Smooth muscle cell (in vitro differentiated cells): ENCODE results near the gene SLCO3A1. TPM values are rescaled to one million over a fixed set of nuclear protein-coding genes. Genes with fewer than 3 reads are reported as not detected.

ENCODE experiments used
- DNase-seq: peaks from one replicate; lab custom pipeline; 2025; ENCODE audit not compliant: unreplicated experiment; lab: John Stamatoyannopoulos, UW
- H2AFZ ChIP-seq: fragments of 200-600 bp; sonication (generic); 2 replicates; pipeline ENCODE4 v1.6.0; 2016; ENCODE audit warnings: antibody characterized with exemption, low read depth, mild to moderate bottlenecking
- H3F3A ChIP-seq: fragments of 200-600 bp; sonication (generic); 2 replicates; pipeline ENCODE4 v1.6.0; 2017; ENCODE audit warnings: antibody characterized with exemption, low read depth
- H3K27ac ChIP-seq: fragments of 200-600 bp; sonication (generic); 2 replicates; pipeline ENCODE4 v1.5.1; 2016; ENCODE audit warnings: low read depth, mild to moderate bottlenecking
- H3K27me3 ChIP-seq: fragments of 200-600 bp; sonication (generic); 2 replicates; pipeline ENCODE4 v1.6.1; 2016; ENCODE audit warnings: low read depth, mild to moderate bottlenecking
- H3K36me3 ChIP-seq: fragments of 200-600 bp; sonication (generic); 2 replicates; pipeline ENCODE4 v1.5.1; 2016; ENCODE audit warnings: low read depth
- H3K4me1 ChIP-seq: fragments of 200-600 bp; sonication (generic); 2 replicates; pipeline ENCODE4 v1.5.1; 2016; ENCODE audit warnings: low read depth
- H3K4me2 ChIP-seq: fragments of 200-600 bp; sonication (generic); 2 replicates; pipeline ENCODE4 v1.6.0; 2016; ENCODE audit warnings: mild to moderate bottlenecking
- H3K4me3 ChIP-seq: fragments of 200-600 bp; sonication (generic); 2 replicates; pipeline ENCODE4 v1.5.1; 2016; ENCODE audit warnings: mild to moderate bottlenecking
- H3K79me2 ChIP-seq: fragments of 200-600 bp; sonication (generic); 2 replicates; pipeline ENCODE4 v1.6.0; 2016; ENCODE audit warnings: low read depth, mild to moderate bottlenecking
- H3K9ac ChIP-seq: fragments of 200-600 bp; sonication (generic); 2 replicates; pipeline ENCODE4 v1.6.0; 2016; ENCODE audit warnings: low read depth
- H3K9me3 ChIP-seq: fragments of 200-600 bp; sonication (generic); replicated peaks from 2 replicates; pipeline ENCODE4 v1.5.1; 2016; ENCODE audit warnings: low read depth
- H4K20me1 ChIP-seq: fragments of 200-600 bp; sonication (generic); 2 replicates; pipeline ENCODE4 v1.6.0; 2016; ENCODE audit warnings: low read depth
- CTCF ChIP-seq: fragments of 200-600 bp; sonication (generic); IDR thresholded peaks from 2 replicates; pipeline ENCODE4 v1.5.1; 2017; ENCODE audit warnings: borderline replicate concordance, mild to moderate bottlenecking, antibody characterized with exemption; ENCODE audit not compliant: insufficient read depth, poor library complexity, severe bottlenecking
- WGBS: methylation state at CpG from one replicate; pipeline ENCODE4 v1.1.7; 2016; ENCODE audit warnings: low lambda C conversion rate; 5-methylcytosine and 5-hydroxymethylcytosine counted together
- polyA plus RNA-seq: library from polyadenylated mRNA; unstranded; fragments of >200 nt; fragmentation: Nextera tagmentation; extraction: Ambion mirVana; gene quantifications from 2 replicates; pipeline ENCODE4 v1.2.1, GENCODE V29; 2016
- total RNA-seq: library from RNA; depleted of rRNA; stranded (reverse); fragments of >200 nt; gene quantifications from 2 replicates; pipeline ENCODE4 v1.2.3, GENCODE V29; 2014

SLCO3A1 gene
- total and polyA plus RNA-seq, 2 experiments from 2014 or later = 1.3 to 12.6 TPM

- H4K20me1 ChIP-seq = no peaks in the 10 kb centered on the region
- no peaks in the 10 kb centered on the region for H3F3A ChIP-seq
- peaks cover 17% of the 10 kb centered on the region for H3K27me3 ChIP-seq
- H3K79me2 ChIP-seq = no peaks in the 10 kb centered on the region
- TF ChIP-seq CTCF = no peak
- peaks cover 10% of the 10 kb centered on the region for H3K4me1 ChIP-seq
- H3K4me2 ChIP-seq = no peak overlapping the region
- WGBS = 58% methylated on average over 3 of the region's 3 CpGs
- DNase-seq = no peak
- no peaks in the 10 kb centered on the region for H3K9me3 ChIP-seq
- H3K36me3 ChIP-seq = no peaks in the 10 kb centered on the region
- no peak overlapping the region for H3K4me3 ChIP-seq
- no peak overlapping the region for H3K9ac ChIP-seq
- no peak overlapping the region for H2AFZ ChIP-seq
- H3K27ac ChIP-seq = no peak overlapping the region
These were observed 182.0 kb downstream of the SLCO3A1 start for GRCh38 chr15:92035551-92035950.

GRCh38 chr15:92035961-92036360 lies 182.5 kb downstream of the SLCO3A1 start:
- no peaks in the 10 kb centered on the region for H3K9me3 ChIP-seq
- H3K4me2 ChIP-seq = no peak overlapping the region
- 73% methylated on average over 2 of the region's 2 CpGs for WGBS
- no peaks in the 10 kb centered on the region for H3K79me2 ChIP-seq
- H3K9ac ChIP-seq = no peak overlapping the region
- no peak for DNase-seq
- peaks cover 17% of the 10 kb centered on the region for H3K27me3 ChIP-seq
- no peak for TF ChIP-seq CTCF
- H2AFZ ChIP-seq = no peak overlapping the region
- no peaks in the 10 kb centered on the region for H3K36me3 ChIP-seq
- H3K4me3 ChIP-seq = no peak overlapping the region
- no peaks in the 10 kb centered on the region for H3F3A ChIP-seq
- H3K4me1 ChIP-seq = peaks cover 6% of the 10 kb centered on the region
- H4K20me1 ChIP-seq = no peaks in the 10 kb centered on the region
- H3K27ac ChIP-seq = no peak overlapping the region

- H3F3A ChIP-seq = no peaks in the 10 kb centered on the region
- WGBS = 87% methylated on average over 1 of the region's 1 CpG
These were observed 184.0 kb downstream of the SLCO3A1 start for GRCh38 chr15:92037491-92037890.

More at GRCh38 chr15:92037491-92037890, 184.0 kb downstream of the SLCO3A1 start:
- H3K4me2 ChIP-seq = no peak overlapping the region
- no peak for DNase-seq
- H3K9ac ChIP-seq = no peak overlapping the region
- H2AFZ ChIP-seq = no peak overlapping the region
- H3K9me3 ChIP-seq = no peaks in the 10 kb centered on the region
- no peaks in the 10 kb centered on the region for H3K36me3 ChIP-seq
- TF ChIP-seq CTCF = no peak
- H4K20me1 ChIP-seq = no peaks in the 10 kb centered on the region
- no peak overlapping the region for H3K4me3 ChIP-seq
- no peaks in the 10 kb centered on the region for H3K4me1 ChIP-seq
- H3K79me2 ChIP-seq = no peaks in the 10 kb centered on the region
- H3K27me3 ChIP-seq = peaks cover 17% of the 10 kb centered on the region
- no peak overlapping the region for H3K27ac ChIP-seq
